Mesendoderm (in vitro differentiated cells): Measurements from ENCODE around the gene PAWR.
A peak's percentile ranks its signal among the peaks of the same experiment; 100 is the strongest.

Experiments used
- DNase-seq: peaks from one replicate; pipeline ENCODE4 v3.0.0; 2013
- H2AK5ac ChIP-seq: 2 replicates; pipeline ENCODE4 v1.6.1; 2013; ENCODE audit warnings: low read length, inconsistent platforms
- H2BK120ac ChIP-seq: 2 replicates; pipeline ENCODE4 v1.6.1; 2013; ENCODE audit warnings: low read depth, mild to moderate bottlenecking, low read length, moderate library complexity, mixed read lengths
- H2BK15ac ChIP-seq: replicated peaks from 2 replicates; pipeline ENCODE4 v1.6.1; 2013; ENCODE audit warnings: low read depth, mild to moderate bottlenecking, moderate library complexity
- H2BK5ac ChIP-seq: 2 replicates; pipeline ENCODE4 v1.6.1; 2013; ENCODE audit warnings: low read length, inconsistent platforms
- H3K18ac ChIP-seq: 2 replicates; pipeline ENCODE4 v1.6.1; 2013; ENCODE audit warnings: mild to moderate bottlenecking, low read length, mixed read lengths
- H3K23ac ChIP-seq: one replicate; pipeline ENCODE4 v1.6.1; 2013; ENCODE audit warnings: low read length
- H3K27ac ChIP-seq: 2 replicates; pipeline ENCODE4 v1.5.1; 2013; ENCODE audit warnings: low read depth, mild to moderate bottlenecking, inconsistent platforms, low read length, moderate library complexity
- H3K27me3 ChIP-seq: 2 replicates; pipeline ENCODE4 v1.6.1; 2013; ENCODE audit warnings: low read length, control low read depth, mild to moderate bottlenecking, inconsistent platforms; ENCODE audit not compliant: insufficient read depth, poor library complexity
- H3K36me3 ChIP-seq: 2 replicates; pipeline ENCODE4 v1.6.1; 2013; ENCODE audit warnings: low read length, inconsistent platforms; ENCODE audit not compliant: control insufficient read depth, insufficient read depth
- H3K4ac ChIP-seq: one replicate; pipeline ENCODE4 v1.6.1; 2013; ENCODE audit warnings: low read depth, mild to moderate bottlenecking, low read length, moderate library complexity
- H3K4me1 ChIP-seq: 2 replicates; pipeline ENCODE4 v1.6.1; 2013; ENCODE audit warnings: low read depth, low read length, inconsistent platforms; ENCODE audit not compliant: control insufficient read depth
- H3K4me2 ChIP-seq: 2 replicates; pipeline ENCODE4 v1.6.1; 2013; ENCODE audit warnings: low read length
- H3K4me3 ChIP-seq: 2 replicates; pipeline ENCODE4 v1.5.1; 2013; ENCODE audit warnings: mild to moderate bottlenecking, low read length
- H3K56ac ChIP-seq: one replicate; pipeline ENCODE4 v1.6.1; 2013; ENCODE audit warnings: low read length
- H3K79me1 ChIP-seq: 2 replicates; pipeline ENCODE4 v1.6.1; 2013; ENCODE audit warnings: low read length, inconsistent platforms
- H3K79me2 ChIP-seq: 2 replicates; pipeline ENCODE4 v1.6.1; 2013; ENCODE audit warnings: mild to moderate bottlenecking, low read length; ENCODE audit not compliant: control insufficient read depth, insufficient read depth
- H3K9ac ChIP-seq: 2 replicates; pipeline ENCODE4 v1.6.1; 2013; ENCODE audit warnings: low read length, inconsistent platforms
- H4K5ac ChIP-seq: one replicate; pipeline ENCODE4 v1.6.1; 2013; ENCODE audit warnings: low read length
- H4K8ac ChIP-seq: one replicate; pipeline ENCODE4 v1.6.1; 2013; ENCODE audit warnings: low read depth, mild to moderate bottlenecking, control low read depth, low read length, moderate library complexity
- WGBS: extraction: QIAGEN DNeasy Blood & Tissue Kit; methylation state at CpG from one replicate; pipeline ENCODE4 v1.1.7; 2013; ENCODE audit warnings: low lambda C conversion rate, missing lambda C conversion rate; ENCODE audit not compliant: insufficient coverage; ENCODE audit errors: extremely low coverage; 5-methylcytosine and 5-hydroxymethylcytosine counted together

PAWR gene

GRCh38 chr12:79676579-79676978 lies 14.2 kb downstream of the PAWR start:
- H3K4me1 ChIP-seq: peaks cover 7% of the 10 kb centered on the region
- H3K79me2 ChIP-seq: peaks cover 81% of the 10 kb centered on the region
- no peak overlapping the region for H2BK120ac ChIP-seq
- H3K27ac ChIP-seq: no peak overlapping the region
- no peak overlapping the region for H2AK5ac ChIP-seq
- no peaks in the 10 kb centered on the region for H3K79me1 ChIP-seq
- H3K4ac ChIP-seq: no peak overlapping the region
- no peak overlapping the region for H3K4me2 ChIP-seq
- H3K27me3 ChIP-seq: no peaks in the 10 kb centered on the region
- H3K23ac ChIP-seq: no peak overlapping the region
- H3K18ac ChIP-seq: no peak overlapping the region
- no peak overlapping the region for H2BK15ac ChIP-seq
- DNase-seq: no peak
- H3K56ac ChIP-seq: no peak overlapping the region
- no peak overlapping the region for H4K8ac ChIP-seq
- no peak overlapping the region for H2BK5ac ChIP-seq
- no peak overlapping the region for H4K5ac ChIP-seq
- no peak overlapping the region for H3K4me3 ChIP-seq
- no CpG with 5 or more reads among the region's 2 CpGs for WGBS
- H3K36me3 ChIP-seq: no peaks in the 10 kb centered on the region
- H3K9ac ChIP-seq: no peak overlapping the region

- H3K4me2 ChIP-seq: no peak overlapping the region
- no peak overlapping the region for H2BK120ac ChIP-seq
- H4K5ac ChIP-seq: no peak overlapping the region
- H3K27ac ChIP-seq: no peak overlapping the region
- H3K4me3 ChIP-seq: no peak overlapping the region
- H3K27me3 ChIP-seq: no peaks in the 10 kb centered on the region
- no peak overlapping the region for H2AK5ac ChIP-seq
- H4K8ac ChIP-seq: no peak overlapping the region
- no peak overlapping the region for H3K56ac ChIP-seq
- H3K4me1 ChIP-seq: peaks cover 5% of the 10 kb centered on the region
- DNase-seq: no peak
- no peak overlapping the region for H2BK15ac ChIP-seq
- H3K9ac ChIP-seq: no peak overlapping the region
- no CpG with 5 or more reads among the region's 3 CpGs for WGBS
- no peaks in the 10 kb centered on the region for H3K79me1 ChIP-seq
- no peaks in the 10 kb centered on the region for H3K36me3 ChIP-seq
- no peak overlapping the region for H3K18ac ChIP-seq
- H3K23ac ChIP-seq: no peak overlapping the region
- H3K4ac ChIP-seq: no peak overlapping the region
- H3K79me2 ChIP-seq: peaks cover 70% of the 10 kb centered on the region
- no peak overlapping the region for H2BK5ac ChIP-seq
These were observed 16.1 kb downstream of the PAWR start for GRCh38 chr12:79674629-79675028.

DNA sequence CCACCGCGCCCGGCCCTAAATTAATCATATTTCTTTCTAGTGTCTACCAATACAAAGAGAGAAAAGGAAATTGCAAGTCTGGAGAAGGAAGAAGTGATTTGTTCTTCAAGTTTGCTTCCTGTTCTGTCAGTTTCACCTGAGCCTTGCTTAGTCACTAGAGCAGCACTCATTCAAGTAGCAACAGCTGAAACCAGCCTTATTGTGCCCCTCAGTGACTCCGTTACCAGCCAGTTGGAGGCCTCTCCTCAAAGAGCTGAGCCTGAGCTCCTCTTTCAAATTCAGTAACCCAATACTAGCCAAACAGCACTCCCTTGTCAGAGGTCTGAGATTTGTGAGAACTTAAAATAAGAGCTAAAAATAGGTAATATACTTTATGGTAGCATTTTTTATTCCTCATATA lies 17.4 kb downstream of the PAWR start:
- Histone ChIP-seq H3K27me3 (no peaks in the 10 kb centered on the region), H3K4me1 (peaks cover 5% of the 10 kb centered on the region), H3K79me2 (peaks cover 65% of the 10 kb centered on the region), H2AK5ac (no peak overlapping the region), H3K9ac (no peak overlapping the region), H2BK5ac (no peak overlapping the region), H3K18ac (no peak overlapping the region), H2BK120ac (no peak overlapping the region), H3K27ac (no peak overlapping the region), H2BK15ac (no peak overlapping the region), H3K4me2 (no peak overlapping the region), H3K23ac (no peak overlapping the region), H4K8ac (no peak overlapping the region), H4K5ac (no peak overlapping the region), H3K4me3 (no peak overlapping the region), H3K56ac (no peak overlapping the region), H3K4ac (no peak overlapping the region), H3K36me3 (no peaks in the 10 kb centered on the region), H3K79me1 (no peaks in the 10 kb centered on the region)
- no CpG with 5 or more reads among the region's 4 CpGs for WGBS
- peak; percentile 50 for DNase-seq

DNA sequence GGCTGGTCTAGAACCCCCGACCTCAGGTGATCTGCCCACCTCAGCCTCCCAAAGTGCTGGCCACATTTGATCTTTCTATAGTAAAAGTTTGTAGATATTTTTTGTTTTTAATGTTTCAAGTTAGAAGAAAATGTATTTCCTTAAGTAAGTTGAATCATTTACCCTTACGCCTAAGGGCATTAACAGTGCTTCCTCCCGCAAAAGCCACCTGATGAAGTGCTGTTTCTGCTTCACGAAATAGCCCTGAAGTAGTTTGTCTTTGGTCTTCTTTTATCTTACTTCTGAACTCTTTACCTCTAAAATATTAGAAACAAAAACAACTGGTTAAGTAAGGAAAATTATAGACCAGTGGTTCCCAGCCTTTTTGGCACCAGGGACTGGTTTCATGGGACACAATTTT lies 22.7 kb downstream of the PAWR start:
- peaks cover 45% of the 10 kb centered on the region for H3K79me2 ChIP-seq
- DNase-seq: no peak
- H3K9ac ChIP-seq: no peak overlapping the region
- no peak overlapping the region for H4K5ac ChIP-seq
- no peak overlapping the region for H3K27ac ChIP-seq
- H2AK5ac ChIP-seq: no peak overlapping the region
- no peak overlapping the region for H3K4me2 ChIP-seq
- H3K56ac ChIP-seq: no peak overlapping the region
- no peak overlapping the region for H2BK5ac ChIP-seq
- H4K8ac ChIP-seq: no peak overlapping the region
- WGBS: no CpG with 5 or more reads among the region's 4 CpGs
- H3K18ac ChIP-seq: no peak overlapping the region
- no peaks in the 10 kb centered on the region for H3K27me3 ChIP-seq
- H2BK120ac ChIP-seq: no peak overlapping the region
- H3K4me1 ChIP-seq: peaks cover 5% of the 10 kb centered on the region
- no peak overlapping the region for H2BK15ac ChIP-seq
- H3K23ac ChIP-seq: no peak overlapping the region
- no peak overlapping the region for H3K4ac ChIP-seq
- no peaks in the 10 kb centered on the region for H3K36me3 ChIP-seq
- peaks cover 2% of the 10 kb centered on the region for H3K79me1 ChIP-seq
- H3K4me3 ChIP-seq: no peak overlapping the region

- Histone ChIP-seq H4K5ac (no peak overlapping the region), H3K79me2 (peaks cover 44% of the 10 kb centered on the region), H2AK5ac (no peak overlapping the region), H2BK15ac (no peak overlapping the region), H3K27me3 (no peaks in the 10 kb centered on the region), H3K56ac (no peak overlapping the region), H3K36me3 (no peaks in the 10 kb centered on the region), H2BK120ac (no peak overlapping the region), H3K79me1 (peaks cover 2% of the 10 kb centered on the region), H3K18ac (no peak overlapping the region), H3K4me1 (no peaks in the 10 kb centered on the region), H3K9ac (no peak overlapping the region), H2BK5ac (no peak overlapping the region), H3K4me2 (no peak overlapping the region), H3K23ac (no peak overlapping the region), H3K4ac (no peak overlapping the region), H3K4me3 (no peak overlapping the region), H3K27ac (no peak overlapping the region), H4K8ac (no peak overlapping the region)
- no peak for DNase-seq
- no CpG with 5 or more reads among the region's 4 CpGs for WGBS
These were observed 25.4 kb downstream of the PAWR start for GRCh38 chr12:79665212-79665887.

DNA sequence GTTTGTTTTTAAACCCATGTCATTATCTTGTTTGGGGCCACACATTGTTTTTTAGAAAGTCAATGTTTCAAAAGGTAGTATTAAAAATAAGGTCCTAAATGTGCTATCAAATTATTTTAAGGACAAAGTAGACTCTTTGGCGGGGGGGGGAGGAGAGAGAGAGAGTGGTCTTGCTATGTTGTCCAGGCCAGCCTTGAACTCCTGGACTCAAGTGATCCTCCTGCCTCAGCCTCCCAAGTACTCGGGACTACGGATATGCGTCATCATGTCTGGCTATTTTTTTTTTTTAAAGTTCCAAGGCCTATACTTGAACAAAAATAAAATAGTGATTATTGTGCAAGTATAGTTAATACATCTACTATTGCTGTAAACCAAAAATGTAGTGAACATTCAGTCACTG lies 26.2 kb downstream of the PAWR start:
- WGBS: no CpG with 5 or more reads among the region's 4 CpGs
- Histone ChIP-seq H3K9ac (no peak overlapping the region), H3K18ac (no peak overlapping the region), H2BK120ac (no peak overlapping the region), H4K5ac (no peak overlapping the region), H2AK5ac (no peak overlapping the region), H3K4me1 (no peaks in the 10 kb centered on the region), H3K27me3 (no peaks in the 10 kb centered on the region), H3K27ac (no peak overlapping the region), H3K79me1 (peaks cover 2% of the 10 kb centered on the region), H3K4ac (no peak overlapping the region), H2BK15ac (no peak overlapping the region), H3K4me2 (no peak overlapping the region), H3K23ac (no peak overlapping the region), H3K56ac (no peak overlapping the region), H3K36me3 (no peaks in the 10 kb centered on the region), H3K79me2 (peaks cover 47% of the 10 kb centered on the region), H2BK5ac (no peak overlapping the region), H4K8ac (no peak overlapping the region), H3K4me3 (no peak overlapping the region)
- DNase-seq: no peak
